ENCODE data around the gene P2RX1. TPM values are rescaled to one million over a fixed set of nuclear protein-coding genes. Genes with fewer than 3 reads are reported as not detected.
A peak's percentile ranks its signal among the peaks of the same experiment; 100 is the strongest.

P2RX1 gene
- total RNA-seq, 1 donor from 2014 or later = 6.8 TPM

DNA sequence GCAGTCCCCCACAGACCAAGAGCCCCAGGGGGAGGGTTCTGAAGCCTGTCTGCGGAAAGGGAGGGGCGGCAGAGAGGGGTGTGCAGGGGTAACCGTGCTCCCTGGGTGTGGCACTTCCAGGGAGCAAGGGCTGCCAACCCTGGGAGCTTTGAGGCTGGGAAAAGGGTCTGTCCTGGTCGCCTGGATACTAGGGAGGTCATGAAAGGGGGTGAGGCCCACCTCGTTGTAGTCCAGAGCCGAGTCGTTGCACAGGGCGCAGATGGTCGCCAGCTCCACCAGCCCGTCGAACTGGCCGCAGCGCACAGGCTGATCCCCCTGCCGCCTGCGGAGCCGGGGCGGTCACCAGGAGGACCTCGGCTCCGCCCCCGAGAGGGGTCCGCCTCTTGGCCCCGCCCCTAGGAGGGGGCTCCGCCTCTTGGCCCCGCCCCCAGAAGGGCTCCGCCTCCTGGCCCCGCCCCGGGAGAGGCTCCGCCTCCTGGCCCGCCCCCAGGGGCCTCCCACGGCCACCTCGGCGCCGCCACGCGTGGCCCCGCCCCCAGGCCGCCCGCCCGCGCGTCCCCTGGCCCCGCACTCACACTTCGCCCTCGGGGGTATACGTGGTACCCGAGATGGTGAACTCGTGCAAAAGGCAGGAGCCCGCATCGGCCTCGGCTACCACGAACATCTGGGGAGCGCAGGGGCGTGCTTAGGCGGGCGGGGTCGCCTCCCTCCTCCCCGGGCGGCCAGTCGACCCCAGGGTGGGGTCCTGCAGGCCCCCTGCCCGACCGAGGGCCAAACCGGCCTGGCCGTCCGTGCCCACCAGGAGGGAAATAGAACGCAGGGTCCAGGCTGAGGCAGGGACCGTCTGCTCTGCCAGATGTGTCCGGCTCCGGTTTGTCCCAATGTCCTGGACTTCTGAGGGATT is 28.5 kb upstream of the P2RX1 start:
- ATAC-seq (peak; percentile 93), DNase-seq (peak; percentile 74)
- H3K4me1 ChIP-seq = no peaks in the 10 kb centered on the region
- intact Hi-C loops (cut with DNase I) = no loop called here
- H3K27me3 ChIP-seq = no peaks in the 10 kb centered on the region
- peak overlapping the region; percentile 32 for H3K4me3 ChIP-seq
- no peak overlapping the region for H3K27ac ChIP-seq
- no peaks in the 10 kb centered on the region for H3K9me3 ChIP-seq
- peaks cover 22% of the 10 kb centered on the region for H3K36me3 ChIP-seq
- TF ChIP-seq, protein P1, sequence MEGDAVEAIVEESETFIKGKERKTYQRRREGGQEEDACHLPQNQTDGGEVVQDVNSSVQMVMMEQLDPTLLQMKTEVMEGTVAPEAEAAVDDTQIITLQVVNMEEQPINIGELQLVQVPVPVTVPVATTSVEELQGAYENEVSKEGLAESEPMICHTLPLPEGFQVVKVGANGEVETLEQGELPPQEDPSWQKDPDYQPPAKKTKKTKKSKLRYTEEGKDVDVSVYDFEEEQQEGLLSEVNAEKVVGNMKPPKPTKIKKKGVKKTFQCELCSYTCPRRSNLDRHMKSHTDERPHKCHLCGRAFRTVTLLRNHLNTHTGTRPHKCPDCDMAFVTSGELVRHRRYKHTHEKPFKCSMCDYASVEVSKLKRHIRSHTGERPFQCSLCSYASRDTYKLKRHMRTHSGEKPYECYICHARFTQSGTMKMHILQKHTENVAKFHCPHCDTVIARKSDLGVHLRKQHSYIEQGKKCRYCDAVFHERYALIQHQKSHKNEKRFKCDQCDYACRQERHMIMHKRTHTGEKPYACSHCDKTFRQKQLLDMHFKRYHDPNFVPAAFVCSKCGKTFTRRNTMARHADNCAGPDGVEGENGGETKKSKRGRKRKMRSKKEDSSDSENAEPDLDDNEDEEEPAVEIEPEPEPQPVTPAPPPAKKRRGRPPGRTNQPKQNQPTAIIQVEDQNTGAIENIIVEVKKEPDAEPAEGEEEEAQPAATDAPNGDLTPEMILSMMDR (IDR thresholded peaks at IDR 0.05) = no peak

DNA sequence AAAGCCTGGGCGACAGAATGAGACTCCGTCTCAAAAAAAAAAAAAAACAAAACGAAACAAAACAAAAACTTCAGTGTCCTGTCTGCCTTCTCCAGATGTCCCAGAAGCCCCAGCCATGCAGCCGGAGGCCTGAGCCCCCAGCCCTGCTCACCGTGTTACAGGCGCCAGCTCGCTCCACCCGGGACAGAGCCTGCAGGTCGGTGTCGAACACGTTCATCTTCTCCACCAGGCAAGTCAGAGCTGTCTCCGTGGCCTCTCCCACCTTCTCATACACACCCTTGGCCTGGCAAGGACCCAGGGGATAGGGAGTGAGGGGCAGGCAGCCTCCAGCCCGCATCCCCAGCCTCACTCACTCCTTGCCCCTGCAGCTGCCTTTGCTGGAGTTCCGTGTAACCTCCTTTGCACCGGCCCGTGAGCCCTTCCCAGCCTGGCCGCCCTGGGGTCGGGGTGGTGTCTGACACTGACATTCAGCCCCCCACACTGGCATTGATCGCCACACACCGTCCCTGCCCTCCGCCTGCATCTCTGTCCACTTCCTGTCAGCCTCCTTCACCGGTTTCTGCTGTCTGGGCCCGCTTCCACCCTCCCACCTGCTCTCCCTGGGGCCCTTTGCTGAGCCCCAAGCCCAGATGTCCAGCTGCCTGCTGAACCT is 27.1 kb upstream of the P2RX1 start:
- ATAC-seq = no peak
- Histone ChIP-seq H3K36me3 (peaks cover 18% of the 10 kb centered on the region), H3K4me1 (no peaks in the 10 kb centered on the region), H3K27me3 (no peaks in the 10 kb centered on the region), H3K4me3 (no peak overlapping the region), H3K9me3 (no peaks in the 10 kb centered on the region), H3K27ac (no peak overlapping the region)
- intact Hi-C loops (cut with DNase I) = no loop called here
- DNase-seq = no peak
- TF ChIP-seq, protein P1 (IDR thresholded peaks at IDR 0.05) = no peak

DNA sequence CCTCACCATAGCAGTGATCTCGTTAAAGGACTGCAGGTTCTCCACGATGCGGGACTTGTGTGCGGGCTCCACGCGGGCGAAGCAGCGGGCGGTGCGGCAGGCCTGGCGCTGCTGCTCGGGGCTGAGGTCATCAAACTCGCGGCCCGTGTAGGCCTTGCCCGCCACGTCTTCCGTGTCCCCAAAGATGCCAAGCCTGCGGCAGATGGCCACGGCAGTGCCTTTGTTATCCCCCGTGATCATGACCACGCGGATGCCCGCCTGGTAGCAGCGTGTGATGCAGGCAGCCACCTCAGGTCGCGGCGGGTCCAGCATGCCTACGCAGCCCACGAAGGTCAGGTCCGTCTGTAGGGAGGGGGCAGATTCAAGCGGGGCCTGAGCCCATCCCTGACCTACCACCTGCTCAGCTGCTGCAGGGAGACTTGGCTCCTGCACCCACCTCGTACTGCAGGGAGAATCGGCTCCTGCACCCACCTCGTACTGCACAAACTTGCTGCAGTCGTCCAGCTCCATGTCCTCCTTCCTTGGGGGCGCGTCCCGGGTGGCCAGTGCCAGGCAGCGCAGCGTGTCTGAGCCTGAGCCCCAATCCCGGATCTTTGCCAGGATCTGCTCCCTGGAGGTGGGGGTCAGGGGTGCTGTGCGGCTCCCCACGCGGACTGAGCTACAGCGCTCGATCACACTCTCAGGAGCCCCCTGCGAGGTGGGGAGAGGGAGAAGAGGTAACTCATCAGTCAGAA is 24.9 kb upstream of the P2RX1 start:
- ATAC-seq = no peak

DNA sequence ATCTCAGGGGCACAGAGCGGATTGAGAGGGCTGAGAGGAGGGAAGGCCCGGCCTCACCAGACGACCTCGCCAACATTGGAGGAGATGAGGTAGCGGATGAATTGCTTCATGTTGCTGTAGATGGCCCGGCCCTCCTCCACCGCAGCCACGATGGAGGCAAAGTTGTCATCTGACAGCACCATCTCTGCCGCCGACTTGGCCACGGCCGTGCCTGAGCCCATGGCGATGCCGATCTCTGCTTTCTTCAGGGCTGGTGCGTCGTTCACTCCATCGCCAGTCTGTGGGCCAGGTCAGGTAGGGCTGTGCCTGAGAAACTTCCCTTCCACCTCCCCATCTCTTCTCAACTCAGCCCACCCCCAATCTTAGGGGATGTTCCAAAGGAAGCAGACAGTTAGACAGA is 21.1 kb upstream of the P2RX1 start:
- H3K9me3 ChIP-seq = no peaks in the 10 kb centered on the region
- no peaks in the 10 kb centered on the region for H3K4me1 ChIP-seq
- no peak overlapping the region for H3K4me3 ChIP-seq
- H3K27ac ChIP-seq = no peak overlapping the region
- DNase-seq (no peak), ATAC-seq (no peak)
- H3K36me3 ChIP-seq = peaks cover 14% of the 10 kb centered on the region
- H3K27me3 ChIP-seq = no peaks in the 10 kb centered on the region
- intact Hi-C loops (cut with DNase I) = no loop called here
- TF ChIP-seq, protein P1 (IDR thresholded peaks at IDR 0.05) = no peak

More for the DNA sequence above, 24.9 kb upstream of the P2RX1 start:
- TF ChIP-seq, protein P1 (IDR thresholded peaks at IDR 0.05) = no peak
- DNase-seq = no peak
- no peak overlapping the region for H3K4me3 ChIP-seq
- peaks cover 11% of the 10 kb centered on the region for H3K36me3 ChIP-seq
- H3K27me3 ChIP-seq = no peaks in the 10 kb centered on the region
- no peaks in the 10 kb centered on the region for H3K4me1 ChIP-seq
- intact Hi-C loops (cut with DNase I) = no loop called here
- H3K9me3 ChIP-seq = no peaks in the 10 kb centered on the region
- no peak overlapping the region for H3K27ac ChIP-seq

DNA sequence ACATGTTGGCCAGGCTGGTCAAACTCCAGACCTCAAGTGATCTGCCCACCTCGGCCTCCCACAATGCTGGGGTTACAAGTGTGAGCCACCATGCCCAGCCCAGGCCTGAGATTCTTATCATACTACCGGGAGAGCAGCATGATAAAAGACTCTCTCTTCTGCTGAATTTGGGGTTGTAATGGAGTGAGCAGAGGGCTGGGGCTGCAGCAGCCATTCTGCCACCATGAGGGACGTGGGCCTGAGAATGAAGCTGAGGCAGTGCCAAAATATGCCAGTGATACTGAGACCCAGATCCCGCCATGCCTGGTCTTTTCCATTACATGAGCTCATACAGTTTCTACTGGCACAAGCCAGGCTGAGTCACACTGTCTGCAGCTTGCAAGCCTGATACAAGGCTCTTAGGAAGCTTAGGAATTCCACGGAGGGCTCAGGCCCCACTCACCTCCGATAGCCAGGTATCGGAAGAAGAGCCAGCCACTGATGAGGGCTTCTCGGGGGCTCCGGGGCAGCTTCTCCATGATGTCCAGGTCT is 19.6 kb upstream of the P2RX1 start:
- peaks cover 14% of the 10 kb centered on the region for H3K36me3 ChIP-seq
- intact Hi-C loops (cut with DNase I) = no loop called here
- no peaks in the 10 kb centered on the region for H3K27me3 ChIP-seq
- DNase-seq = no peak
- no peak overlapping the region for H3K27ac ChIP-seq
- H3K4me1 ChIP-seq = no peaks in the 10 kb centered on the region
- no peak overlapping the region for H3K4me3 ChIP-seq
- H3K9me3 ChIP-seq = no peaks in the 10 kb centered on the region
- no peak for ATAC-seq
- TF ChIP-seq, protein P1 (IDR thresholded peaks at IDR 0.05) = no peak
